CD4-positive, alpha-beta T cell treated with Interleukin-10 for 1 hour (primary cell): Measurements from ENCODE around the gene SASH3.

ENCODE experiments used
- DNase-seq: peaks from one replicate; pipeline ENCODE4 v3.0.0-alpha.2; 2020

The SASH3 gene

DNA sequence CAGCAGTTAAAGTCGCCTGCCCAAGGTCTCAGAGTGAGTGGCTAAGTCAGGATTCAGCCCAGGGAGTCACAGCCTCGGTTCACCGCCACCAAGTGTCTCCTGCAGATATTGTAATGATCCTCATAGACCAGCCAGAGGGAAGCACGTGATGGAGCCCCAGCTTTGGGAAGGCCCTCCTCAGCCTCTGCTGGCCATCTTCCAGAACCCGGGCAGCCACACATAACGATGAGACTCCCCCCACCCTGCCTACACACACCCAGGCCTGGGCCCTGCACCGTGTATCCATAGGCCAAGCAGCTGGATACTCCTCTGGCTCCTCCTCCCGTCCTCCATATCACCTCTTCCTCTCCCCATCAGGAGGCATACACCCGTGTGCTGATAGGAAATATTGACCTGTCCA lies 19.6 kb upstream of the SASH3 start:
- DNase-seq: no peak

DNA sequence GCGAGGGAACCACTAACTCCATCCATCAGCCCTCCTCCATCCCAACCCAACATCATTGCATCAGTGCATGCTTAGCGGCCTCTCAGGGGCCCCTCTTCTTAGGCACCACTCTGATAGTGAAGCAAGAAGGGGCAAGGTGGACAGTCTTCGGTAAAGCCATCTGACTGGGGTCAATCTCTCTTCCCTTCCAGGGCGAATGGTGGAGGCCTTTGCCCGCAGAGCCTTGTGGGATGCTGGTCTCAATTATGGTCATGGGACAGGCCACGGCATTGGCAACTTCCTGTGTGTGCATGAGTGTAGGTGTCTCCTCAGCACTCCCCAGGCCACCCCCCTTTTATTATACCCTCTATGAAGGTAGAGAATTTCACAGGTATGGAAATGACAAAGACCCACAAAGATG lies 18.8 kb upstream of the SASH3 start:
- no peak for DNase-seq

DNA sequence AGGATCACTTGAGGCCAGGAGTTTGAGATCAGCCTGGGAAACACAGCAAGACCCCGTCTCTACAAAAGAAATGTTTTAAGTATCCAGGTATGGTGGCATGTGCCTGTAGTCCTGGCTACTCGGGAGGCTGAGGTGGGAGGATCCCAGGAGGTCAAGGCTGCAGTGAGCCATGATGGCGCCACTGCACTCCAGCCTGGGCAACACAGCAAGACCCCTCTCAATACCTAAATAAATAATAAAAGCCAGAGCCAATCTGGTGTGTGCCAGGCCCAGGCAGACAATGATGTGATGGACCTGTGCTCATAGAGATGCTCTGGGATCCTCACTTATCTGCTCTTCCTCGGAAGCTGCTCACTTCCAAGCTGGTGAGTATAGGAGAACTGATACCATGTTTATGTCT lies 18.2 kb upstream of the SASH3 start:
- no peak for DNase-seq

DNA sequence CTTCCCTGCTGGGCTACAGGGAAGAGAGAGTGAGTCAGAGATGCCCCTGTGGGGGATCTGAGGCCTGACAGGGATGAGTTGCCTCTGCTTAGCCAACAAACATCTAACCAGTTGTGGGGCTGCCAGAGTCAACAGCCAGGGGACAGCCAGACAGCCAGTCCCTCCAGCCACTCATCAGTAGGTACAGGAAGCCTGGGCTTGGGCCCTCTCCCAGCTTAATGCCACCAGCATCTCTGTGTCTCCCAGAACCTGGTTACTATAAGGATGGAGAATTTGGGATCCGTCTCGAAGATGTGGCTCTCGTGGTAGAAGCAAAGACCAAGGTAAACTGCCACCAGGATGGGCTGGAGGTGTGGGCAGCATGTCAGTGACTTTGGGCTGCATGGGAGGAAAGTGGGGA lies 17.3 kb upstream of the SASH3 start:
- no peak for DNase-seq

DNA sequence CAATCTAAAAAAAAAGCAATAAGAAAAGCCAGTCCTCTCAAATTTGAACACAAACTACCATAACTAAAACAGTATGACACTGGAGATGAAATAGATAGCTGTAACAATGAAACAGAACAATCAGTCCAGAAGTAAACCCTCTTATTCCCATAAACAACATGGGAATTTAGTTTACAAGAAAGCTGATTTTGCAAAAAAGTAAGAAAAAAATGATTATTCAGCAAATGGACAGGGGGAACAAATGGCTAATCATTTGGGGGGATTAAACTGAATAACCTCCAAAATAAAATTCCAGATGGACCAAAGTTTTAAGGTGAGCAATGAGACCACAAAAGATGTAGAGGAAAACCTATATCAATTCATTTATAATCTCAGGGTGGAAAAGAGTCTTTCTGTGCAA lies 16.1 kb upstream of the SASH3 start:
- no peak for DNase-seq

DNA sequence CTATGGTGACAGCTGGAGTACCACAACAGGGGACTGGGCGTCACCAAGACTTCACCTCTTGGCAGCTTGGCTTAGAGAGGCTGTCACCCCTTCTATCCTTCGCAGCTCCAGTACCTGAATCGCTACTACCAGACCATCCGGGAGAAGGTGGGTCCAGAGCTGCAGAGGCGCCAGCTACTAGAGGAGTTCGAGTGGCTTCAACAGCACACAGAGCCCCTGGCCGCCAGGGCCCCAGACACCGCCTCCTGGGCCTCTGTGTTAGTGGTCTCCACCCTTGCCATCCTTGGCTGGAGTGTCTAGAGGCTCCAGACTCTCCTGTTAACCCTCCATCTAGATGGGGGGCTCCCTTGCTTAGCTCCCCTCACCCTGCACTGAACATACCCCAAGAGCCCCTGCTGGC lies 11.6 kb upstream of the SASH3 start:
- DNase-seq: no peak

DNA sequence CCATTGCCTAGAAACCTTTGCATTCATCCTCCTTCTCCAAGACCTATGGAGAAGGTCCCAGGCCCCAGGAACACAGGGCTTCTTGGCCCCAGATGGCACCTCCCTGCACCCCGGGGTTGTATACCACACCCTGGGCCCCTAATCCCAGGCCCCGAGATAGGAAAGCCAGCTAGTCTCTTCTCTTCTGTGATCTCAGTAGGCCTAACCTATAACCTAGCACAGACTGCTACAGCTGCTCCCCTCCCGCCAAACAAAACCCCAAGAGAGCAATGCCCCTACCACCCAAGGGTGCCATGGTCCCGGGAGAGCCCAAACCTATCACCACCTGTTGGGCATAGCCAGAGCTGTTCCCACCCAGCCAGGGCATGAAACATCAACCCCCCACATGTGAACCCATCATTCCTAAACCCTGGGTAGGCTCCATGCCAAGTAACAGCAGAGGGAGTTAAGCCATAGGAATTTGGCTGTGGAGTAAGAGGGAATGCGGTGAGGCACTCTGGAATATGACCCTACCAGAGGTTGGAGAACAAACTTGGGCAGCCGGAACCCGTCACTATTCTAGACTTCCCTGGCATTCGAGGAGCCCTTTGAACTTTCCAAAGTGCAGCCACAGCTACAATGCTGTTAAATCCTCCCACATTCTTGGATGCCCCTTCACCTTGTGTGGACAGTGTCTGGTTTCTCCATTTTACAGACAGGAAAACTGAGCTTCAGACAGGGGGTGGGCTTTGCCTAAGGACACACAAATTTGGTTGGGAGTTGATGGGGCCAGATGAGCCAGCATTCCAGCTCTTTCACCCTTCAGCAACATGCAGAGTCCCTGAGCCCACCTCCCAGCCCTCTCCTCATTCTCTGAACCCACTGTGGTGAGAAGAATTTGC lies 10.9 kb upstream of the SASH3 start:
- no peak for DNase-seq

DNA sequence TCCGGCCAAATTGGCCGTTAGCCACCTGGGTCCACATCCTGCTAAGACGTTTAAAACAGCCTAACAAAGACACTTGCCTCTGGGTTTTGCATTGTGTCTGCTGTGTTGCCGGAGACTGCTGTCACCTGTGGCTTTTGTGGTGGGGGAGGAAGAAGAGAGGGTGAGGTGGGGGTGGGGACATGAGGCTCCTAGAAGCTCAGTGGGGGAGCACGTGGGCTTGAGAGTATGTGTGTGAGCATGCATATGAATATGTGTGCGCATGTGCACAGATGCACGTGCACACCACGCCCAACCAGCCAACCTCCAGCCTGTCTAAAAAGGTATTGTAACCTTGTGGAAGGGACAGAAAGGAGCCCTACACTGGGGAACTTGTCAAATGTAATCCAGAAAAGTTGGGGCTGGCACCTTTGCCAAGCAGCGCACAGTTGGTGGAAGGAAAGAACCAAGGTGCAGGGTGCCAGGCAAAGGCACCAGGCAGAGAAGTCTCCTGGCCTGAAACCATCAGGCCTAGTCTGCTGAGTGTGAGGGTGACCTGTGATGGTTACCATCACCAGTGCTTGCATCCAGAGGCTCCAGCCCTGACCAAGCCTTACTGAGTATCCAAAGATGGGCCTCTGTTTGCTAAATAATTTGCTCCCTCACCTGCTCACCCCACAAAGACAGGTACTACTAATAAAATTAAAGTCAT lies 10.1 kb upstream of the SASH3 start:
- peak; percentile 82 for DNase-seq

DNA sequence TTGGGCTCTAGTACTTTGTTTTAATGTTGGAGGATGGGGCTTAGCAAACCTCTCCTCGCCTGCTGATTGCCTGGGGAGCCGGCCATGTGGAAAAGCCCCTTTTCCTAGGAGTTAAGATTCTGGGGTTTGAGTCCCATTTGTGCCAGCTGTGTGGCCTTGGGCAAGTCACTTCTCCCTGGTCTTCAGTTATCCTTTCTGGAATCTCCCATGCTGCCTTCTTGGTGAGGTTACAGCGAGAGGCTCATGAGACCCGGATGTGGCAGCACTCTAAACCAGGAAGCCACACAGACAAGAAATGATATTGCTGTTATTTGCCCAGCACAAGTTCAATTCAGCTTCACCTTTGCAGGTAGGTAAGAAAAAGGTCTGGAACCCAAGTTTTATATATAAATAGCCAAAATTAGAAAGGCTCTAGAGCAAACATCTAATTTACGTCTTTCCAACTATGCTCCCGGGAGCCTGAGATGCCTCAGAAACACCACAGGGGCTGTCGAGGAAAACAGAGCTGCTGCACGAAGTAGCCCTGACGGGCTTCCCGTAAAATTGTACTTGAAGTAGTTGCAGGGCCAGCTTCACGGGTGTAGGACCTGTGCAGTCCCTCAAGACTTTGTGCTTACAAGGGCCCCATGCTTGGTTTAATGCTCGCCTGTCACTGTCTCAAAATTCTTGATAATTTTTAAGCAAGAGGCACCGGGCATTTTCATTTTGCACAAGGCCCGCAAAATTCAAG lies 8.3 kb upstream of the SASH3 start:
- DNase-seq: peak; percentile 52

DNA sequence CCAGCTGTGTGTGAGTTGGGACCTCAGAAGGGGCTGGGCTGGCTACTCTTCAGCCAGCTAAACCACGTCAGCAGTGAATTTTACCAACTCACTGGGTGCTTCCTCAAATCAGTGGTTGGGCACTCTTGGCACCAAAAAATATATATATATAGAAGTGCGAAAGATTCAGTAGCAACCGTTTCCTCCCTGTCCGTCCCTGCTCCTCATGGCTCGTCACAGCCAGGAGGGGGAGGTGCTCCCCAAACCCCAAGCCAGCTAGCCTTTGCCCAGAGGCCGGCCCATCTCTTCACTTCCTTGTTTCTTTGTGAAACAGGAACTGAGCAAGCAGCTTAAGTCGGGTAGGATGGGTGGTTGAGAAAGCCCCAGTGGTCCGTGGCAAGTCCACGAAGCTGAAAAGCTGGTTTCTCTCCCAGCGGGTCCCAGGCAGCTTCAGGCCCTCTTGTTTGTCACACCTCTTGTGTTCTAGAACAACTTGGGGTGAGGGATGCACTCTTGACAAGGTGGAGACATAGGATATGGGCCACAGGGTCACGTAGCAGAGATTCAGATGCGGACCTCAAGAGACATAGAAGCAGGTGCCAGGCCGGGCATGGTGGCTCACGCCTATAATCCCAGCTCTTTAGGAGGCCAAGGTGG lies 6.8 kb upstream of the SASH3 start:
- peak; percentile 61 for DNase-seq

DNA sequence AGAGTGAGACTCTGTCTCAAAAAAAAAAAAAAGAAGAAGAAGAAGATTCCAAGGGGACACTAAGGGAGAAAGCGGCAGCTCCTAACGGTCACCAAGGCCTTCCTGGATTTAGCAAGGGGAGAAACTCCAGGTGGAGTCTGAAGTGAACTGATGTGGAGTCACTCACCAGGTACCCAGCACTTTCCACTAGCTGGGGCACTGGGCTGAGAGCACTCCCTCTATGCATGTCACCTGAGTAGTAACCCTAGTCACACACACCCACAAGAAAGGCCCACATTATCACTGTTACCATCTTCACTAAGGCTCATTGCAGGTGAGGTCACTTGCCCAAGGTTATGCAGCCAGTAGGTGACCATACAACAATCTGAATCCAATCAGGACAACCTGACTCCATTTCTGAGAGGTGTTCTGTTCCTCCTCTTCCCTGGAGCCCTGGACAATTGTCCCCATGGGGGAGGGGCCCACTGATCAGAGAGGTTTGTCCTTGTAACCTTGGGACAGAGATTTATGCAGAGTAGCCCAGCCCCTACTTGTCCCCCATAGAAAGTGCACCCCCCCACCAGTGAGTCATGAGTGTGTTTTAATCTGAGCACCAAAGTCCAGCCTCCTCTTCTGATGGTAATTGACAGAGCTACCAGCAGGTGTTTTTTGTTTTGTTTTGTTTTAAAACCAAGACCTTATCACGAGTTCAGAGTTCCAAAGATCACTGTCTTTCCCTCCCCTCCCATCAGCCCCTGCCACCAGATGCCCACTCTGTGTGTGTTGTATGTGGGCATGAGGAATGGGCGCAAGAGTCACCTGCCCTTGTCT lies 5.9 kb upstream of the SASH3 start:
- DNase-seq: no peak

DNA sequence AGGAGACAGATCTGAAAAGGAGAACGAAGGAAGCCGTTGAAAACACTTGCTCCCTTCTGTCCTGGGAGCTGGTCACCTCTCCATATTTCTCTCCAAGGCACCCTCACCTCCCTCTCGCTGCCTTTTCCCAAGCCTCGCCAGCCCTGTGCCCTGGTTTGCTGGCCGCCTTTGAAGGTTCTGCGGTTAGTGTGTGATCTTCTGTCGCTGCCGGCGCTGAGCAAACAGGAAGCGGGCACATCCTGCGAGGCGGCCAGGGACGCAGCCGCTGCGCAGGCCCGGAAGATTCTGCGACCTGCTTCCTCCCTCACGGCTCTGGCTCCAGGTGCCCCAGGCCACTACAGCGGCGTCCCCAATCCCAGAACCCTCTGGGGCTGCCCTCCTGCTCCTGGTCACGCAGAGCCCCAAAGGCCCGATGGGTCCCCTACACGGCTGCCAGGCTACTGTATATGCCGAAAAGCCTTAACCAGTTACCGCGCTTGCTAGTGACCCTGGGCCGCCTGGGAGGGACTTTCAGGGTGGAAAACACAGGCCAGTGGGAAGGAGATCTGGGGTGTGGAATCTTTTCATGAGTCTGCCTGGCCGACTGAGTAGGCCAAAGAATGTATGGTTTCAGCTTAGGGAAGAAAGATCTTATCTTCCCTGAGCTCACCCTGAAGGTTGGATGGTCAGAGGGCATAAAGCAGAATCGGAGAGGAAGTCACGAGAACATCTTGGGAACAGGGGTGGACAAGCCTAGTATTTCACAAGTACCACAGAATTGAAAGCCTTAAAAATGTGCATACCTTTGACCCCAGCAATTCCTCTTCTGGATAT lies 2.3 kb upstream of the SASH3 start:
- DNase-seq: peak; percentile 75

DNA sequence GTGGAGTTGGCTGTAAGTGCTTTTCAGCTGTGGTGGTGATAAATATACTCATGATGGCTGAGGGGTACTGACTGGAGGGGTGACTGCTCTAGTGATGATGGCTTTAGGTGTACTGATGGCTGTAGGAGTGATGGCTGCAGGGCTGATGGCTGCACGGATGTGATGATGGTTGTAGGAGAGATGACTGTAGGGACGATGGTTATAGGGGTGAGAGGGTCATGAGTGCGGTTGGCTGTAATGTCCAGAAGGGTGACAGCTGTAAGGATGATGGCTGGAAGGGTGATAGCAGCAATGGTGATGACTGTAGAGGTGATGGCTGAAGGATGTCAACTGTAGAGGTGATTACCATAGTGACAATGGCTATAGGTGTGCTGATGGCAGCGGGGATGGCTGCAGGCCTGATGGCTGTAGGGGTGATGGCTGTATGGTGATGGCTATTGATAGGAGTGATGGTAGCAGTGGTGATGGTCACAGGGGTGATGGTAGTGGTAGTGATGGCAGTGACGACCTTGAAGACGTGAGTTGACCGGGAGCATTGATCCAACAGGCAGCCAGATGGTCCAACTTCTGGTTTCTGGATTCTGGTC lies 570 bp upstream of the SASH3 start:
- no peak for DNase-seq

DNA sequence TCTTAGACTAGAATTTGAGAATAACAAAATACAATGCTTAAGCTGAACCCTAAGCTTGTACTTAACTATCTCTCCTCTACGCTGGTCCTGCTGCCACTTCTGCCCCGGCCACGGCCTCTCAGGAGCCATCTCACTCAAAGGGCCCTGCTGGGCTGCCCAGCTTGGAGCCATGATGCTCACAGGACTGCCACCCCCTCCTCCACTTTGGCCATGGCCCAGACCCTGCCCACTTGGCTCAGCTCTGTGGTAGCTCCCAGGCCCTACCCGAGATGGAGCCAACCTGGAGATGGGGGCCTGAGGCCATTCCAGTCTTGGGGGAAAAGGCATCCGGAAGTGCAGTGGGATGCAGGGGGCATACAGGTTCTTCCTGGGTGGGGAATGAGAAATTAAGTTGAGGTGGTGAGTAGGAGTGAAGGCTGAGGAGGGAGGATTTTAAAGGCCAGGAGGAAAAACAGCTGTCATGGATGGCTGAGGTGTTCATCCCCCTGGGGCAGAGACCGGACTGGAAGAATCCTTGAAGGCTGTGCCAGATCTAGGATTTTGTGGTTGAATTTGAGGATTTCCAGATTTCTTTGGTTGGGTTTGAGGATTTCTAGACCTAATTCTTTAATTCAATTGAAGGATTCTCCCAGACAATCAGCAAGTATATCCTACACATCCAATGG lies 824 bp downstream of the SASH3 start:
- no peak for DNase-seq

DNA sequence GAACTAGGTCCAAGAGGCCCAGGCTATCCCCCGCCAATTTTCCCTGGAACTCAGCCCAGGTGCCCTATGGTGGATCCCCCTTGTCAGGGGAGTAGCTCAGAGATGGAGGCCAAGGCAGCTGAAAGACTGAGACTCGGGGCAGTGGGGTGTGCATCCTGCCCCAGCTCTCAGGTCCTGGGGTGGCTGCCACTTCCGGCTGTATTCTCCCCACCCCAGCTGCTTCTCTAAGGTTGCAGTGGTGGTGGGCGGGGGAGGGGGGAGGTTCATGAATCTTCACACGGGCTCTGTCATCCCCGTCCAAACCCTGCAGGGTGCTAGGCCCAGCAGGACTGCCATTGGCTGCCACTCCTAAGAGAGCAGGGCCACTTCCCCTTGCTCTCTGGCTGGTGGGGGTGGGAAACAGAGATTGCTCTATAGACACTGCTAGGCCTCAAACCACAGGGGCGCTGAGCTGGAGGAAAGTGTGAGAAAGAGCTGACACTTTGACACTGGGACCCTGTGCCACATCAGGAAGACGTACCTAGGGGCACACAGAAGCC lies 1.5 kb downstream of the SASH3 start:
- DNase-seq: peak; percentile 86

DNA sequence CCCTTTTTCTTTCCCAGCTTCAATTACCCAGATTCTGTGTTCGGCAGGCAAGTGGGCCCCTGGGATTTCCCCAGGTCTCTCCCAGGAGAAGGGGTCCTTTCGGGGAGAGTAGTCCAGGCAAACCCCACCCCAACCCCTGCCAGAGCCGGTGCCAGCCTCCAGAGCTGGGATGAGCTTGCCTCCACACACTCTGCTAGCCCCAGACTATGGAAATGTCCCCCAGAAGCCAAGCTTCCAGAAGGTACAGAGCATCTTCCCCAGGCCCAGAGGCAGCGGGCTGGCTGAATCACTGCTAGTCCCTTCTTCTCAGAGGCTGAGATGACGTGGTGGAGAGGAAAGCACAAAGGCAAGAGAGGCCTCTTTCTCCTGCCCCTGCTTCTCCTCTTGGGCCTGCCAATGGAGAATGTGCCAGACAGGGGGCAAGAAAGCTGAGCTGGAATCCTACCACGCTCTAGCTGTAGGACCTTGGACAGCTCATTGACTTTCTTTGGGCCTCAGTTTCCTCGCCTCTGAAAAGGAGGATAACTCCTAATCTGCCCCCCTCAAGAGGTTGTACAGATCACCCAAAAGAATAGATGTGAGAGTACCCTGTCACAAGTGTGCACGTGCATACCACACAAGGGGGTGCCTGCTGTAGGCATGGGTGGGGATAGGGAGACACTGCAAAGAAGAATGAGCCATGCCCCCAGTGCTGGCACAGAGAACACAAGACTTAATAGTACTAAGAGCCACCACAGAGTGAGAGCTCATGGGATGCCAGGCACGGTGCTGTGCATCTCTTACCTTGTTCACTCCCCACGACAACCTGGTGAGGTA lies 2.1 kb downstream of the SASH3 start:
- DNase-seq: no peak

DNA sequence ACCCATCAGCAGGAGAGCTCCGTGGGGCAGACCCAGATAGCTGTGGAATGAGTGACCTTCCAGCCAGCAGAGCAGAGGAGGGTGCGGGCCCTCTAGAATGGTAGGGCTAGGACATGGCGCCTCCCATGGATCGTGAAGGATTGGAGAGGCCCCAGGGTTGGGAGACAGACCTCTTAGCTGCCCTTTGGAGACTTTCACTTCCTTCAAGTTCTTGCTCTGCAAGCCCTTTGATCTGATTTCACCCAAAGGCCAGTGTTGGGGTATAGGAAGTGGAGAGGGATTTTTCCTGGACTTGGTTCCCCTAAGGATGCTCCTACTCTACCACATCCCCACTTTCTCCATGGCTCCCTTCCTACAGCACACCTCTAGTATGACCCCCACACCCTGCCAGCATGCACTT lies 3.0 kb downstream of the SASH3 start:
- DNase-seq: no peak

DNA sequence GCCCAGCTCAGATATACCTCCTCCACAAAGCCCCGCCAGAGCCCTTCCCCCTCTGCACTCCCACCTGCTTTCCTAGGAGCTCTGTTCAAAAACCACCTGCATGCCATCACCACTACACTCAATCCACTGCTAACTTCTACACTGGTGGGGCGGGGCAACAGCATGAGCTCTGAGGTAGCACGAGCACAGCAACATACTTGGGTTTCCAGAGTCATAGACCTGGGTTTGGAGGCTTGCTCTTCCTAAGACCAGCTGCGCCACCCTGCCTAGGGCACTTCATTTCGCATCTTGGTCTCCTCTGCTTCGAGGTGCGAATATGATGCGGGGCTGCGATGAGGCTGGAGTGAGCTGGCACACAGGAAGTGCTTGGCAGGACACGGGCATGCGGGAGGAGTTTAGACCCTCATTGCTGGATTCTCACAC lies 3.6 kb downstream of the SASH3 start:
- no peak for DNase-seq

DNA sequence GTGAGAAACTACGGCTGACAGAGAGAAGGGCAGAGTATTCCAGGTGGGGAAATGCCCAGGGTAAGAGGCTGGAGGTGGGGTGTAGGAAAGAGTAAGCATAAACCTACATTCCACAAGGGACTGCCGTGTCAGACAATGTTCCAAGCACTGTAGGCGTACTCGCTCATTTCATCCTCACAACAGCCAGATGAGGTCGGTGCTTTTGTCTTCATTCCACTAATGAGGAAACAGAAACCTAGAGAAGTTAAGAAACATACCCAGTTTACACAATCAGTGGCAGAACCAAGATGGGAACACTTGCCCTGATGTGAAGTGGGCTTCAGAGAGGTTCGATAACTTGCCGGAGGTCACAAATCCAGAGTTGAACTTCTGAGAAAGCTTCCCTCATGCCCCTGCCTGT lies 4.6 kb downstream of the SASH3 start:
- DNase-seq: no peak
